ENCODE measurements around the gene KLF7.

Gene KLF7

DNA sequence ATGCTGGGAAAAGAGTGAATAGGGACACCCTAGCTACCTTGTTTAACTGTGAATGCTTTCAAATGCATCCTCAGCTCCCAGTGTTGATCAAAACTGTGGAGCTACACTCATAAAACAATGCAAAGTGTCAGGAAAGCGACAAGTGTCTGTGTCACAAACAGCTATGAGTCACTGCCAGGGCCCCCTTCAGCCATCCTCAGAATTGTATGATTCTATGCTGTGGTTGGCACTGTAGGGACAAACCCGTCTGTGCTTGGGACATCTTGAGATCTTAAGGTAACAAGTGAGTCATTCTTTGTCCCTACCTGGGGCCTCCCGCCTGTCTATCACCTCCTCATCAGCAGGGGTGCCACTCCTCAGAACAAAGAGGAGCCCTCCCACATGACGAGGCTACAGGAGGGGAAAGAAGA, 42.4 kb downstream of the KLF7 start:
- DNase-seq = no peak

- no peak for DNase-seq
These were observed 43.0 kb downstream of the KLF7 start for GRCh38 chr2:207122651-207123334.

GRCh38 chr2:207121784-207122183, 44.0 kb downstream of the KLF7 start:
- DNase-seq = no peak

GRCh38 chr2:207119048-207119447, 46.7 kb downstream of the KLF7 start:
- no peak for DNase-seq

DNA sequence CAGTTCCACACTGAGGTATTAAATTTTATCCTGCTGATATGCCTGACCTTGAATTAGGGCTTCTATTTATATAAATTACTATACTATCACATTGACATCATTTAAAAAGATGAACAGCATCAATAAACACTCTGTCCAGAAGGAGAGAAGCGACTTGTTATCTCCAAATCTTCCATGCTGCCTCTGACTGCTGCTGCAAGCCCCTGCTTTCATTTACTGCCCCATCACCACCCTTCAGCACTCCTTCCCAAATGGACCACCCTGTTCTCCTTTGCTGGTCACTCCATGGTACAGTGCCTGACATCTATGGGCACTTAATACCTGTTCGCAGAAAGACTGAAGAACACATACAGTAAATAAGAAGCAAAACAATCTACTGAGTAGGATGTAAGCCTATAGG, 48.1 kb downstream of the KLF7 start:
- DNase-seq = no peak

DNA sequence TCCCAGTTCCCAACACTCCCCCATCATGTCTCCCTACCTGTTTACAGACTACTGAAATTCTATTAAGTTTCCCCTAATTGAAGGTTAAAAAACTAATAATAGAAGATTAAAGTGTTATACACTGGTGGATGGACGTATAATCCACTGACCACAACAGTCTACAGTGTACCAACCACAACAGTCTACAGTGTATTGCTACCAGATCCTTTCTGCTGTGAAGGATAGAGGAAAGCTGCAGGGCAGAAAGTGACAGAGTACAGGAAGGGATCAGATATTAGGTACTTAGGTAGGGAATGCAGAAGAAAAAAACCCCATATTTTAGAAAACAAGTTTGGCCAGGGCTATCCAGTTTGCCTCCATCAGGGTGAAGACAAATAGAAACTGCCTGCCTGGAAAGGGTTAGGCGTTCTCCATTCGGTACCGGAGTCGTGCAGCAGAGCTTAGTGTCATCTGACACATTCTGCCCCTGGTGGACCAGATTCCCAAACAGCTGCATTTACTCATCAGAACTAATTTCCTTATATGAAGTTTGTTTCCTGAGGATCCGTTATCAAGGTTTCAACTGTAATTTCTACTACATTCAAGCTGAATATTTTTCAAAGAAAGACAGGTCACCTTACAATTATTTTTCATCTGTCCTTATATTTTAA, 49.9 kb downstream of the KLF7 start:
- no peak for DNase-seq

DNA sequence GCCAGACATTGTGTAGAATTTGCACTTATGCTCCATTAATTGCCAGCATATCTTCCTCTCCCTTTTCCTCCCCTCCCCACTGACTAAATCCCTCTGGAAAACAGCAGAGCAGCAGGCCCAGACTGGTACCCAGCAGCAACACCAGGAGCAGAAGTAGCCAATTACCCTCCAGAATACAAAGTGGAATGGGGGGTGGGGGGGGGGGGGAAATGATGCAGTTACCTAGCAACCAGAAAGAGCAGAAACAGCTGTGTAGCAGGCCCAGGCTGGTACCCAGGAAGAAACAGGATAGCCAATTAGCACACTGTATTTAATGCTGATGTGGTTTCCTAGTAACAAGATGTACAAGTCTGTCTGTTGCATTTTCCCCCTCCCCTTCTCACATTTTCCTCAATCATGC, 52.3 kb downstream of the KLF7 start:
- DNase-seq = no peak

GRCh38 chr2:207112785-207113184, 53.0 kb downstream of the KLF7 start:
- DNase-seq = no peak

DNA sequence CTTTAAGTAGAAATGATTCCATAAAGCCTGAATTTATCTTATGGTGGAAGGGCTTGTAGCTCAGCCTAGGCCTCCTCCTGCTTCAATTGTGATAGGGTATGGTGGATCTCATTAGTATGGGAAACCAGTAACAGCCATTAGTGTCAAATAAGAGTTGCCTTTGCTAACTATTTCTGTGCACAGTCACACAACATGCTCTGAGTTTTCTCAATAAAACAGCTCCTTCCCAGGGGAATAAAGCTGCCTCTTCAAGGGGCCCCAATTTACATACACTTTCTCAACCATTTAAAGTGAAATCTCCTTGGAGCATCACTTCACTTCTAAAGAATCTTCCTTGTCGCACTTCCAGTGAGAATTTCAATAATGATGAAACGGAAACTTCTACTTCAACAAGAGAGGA, 53.4 kb downstream of the KLF7 start:
- DNase-seq = no peak

DNA sequence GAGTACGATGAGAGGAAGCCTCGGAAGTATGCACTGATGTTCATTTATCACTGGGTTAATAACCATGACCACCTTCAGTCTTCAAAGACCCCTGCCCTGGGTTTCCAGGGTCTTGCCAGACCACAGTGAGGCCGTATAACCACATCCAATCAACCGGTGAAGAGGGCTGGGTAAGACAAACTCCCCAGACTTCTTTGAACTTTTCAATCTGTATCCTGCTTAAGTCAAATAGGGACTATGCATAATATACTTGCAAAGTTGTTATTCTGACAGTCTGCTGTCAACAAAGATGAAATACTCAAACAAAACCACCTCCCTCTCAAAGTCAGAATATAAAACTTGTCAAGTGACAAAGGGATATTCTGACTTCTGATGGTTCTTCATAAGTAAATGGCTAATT, 54.0 kb downstream of the KLF7 start:
- DNase-seq = no peak

DNA sequence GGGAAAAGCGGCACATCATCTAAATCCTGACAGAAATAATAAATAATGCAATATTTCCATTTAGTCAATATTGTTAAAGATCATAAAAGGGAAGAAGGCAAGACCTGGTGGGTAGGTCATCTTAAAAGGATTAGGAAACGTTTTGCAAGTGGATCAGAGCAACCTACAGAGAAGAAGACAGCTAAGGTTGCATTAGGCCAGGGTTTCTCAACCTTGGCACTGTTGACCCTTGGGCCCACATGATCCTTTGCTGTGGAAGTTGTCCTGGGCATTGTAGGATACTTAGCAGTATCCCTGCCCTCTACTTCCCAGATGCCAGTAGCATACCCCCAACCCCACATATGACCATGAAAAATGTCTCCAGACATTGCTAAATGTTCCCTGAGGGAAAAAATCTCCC, 55.0 kb downstream of the KLF7 start:
- no peak for DNase-seq

GRCh38 chr2:207110310-207110709, 55.4 kb downstream of the KLF7 start:
- no peak for DNase-seq

- DNase-seq = no peak
These were observed 56.0 kb downstream of the KLF7 start for GRCh38 chr2:207109768-207110167.

DNA sequence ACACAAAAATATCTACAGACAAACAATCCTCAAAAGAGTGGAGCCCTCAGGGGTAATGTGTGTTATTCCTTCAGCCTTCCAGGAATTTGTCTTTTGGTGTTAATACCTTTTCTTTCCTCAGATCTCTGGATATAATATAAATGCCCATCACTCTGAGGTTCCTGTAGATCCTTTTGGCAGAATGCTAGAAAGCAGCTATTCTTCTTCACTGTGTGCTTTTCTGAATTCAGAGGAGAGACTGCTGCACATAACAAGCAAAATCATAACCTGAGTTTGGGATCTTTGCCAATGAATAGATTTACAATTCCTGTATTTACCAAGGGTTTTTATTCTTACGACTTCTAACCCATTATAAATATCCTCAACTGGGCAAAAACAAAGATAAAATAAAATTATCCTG, 57.3 kb downstream of the KLF7 start:
- no peak for DNase-seq

DNA sequence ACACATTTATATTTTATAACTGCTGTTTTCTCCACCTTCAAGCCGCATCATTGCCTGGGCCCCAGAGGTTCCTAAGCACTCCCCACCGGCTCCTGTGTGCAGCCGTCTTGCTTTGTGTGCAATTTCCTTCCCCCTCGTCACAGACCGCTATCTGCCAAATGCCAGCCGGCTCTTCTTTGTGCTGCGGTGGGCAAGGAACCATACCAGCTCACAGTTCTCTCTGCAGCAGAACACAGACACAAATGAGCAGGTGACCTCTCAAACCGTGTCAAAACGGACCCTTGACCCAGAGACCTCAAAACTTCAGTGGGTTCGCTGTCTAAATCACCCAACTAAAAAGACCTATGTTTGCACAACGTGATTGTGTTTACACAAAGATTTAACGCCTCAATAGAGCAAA, 58.2 kb downstream of the KLF7 start:
- peak; percentile 41 for DNase-seq

DNA sequence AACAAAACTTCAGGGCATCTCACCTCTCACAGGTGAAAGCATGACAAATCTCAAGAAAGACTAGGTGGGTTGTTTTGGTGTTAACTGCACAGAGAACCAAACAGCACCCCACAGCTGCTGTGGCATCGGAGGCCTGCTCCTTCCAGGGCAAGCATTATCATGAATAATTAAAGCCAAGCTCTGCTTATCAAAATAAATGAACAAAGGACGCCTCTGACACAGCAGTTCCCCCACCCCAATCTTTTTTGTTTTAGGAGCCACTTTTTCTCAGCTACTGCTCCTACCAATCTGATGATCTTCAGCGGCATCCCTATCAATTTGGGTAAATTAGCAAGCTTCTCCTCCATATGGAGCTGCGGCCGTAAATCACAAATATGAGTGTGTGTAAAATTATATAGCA, 58.6 kb downstream of the KLF7 start:
- no peak for DNase-seq

DNA sequence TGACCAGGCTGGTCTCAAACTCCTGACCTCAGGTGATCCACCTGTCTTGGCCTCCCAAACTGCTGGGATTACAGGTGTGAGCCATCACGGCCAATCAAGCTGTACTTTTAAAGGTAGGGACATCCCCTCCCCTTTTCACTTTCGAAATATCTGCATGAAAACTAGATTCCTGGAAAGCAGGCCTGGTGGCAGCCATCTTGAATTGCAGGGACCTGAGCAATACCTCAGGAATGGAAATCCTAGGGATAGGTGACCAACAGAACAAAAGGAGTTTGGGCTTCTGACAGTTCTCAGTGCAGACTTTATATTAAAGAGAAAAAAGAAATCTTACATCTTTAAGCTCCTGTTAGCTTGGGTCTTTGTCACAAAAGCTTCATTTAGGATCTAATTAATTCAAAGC, 62.6 kb downstream of the KLF7 start:
- DNase-seq = no peak

GRCh38 chr2:207101984-207102383, 63.8 kb downstream of the KLF7 start:
- no peak for DNase-seq

GRCh38 chr2:207097278-207097677, 68.5 kb downstream of the KLF7 start:
- DNase-seq = no peak

- DNase-seq = no peak
These were observed 69.8 kb downstream of the KLF7 start for GRCh38 chr2:207095963-207096362.

- no peak for DNase-seq
These were observed 72.5 kb downstream of the KLF7 start for GRCh38 chr2:207093234-207093633.

- DNase-seq = no peak
These were observed 72.9 kb downstream of the KLF7 start for GRCh38 chr2:207092818-207093217.

DNA sequence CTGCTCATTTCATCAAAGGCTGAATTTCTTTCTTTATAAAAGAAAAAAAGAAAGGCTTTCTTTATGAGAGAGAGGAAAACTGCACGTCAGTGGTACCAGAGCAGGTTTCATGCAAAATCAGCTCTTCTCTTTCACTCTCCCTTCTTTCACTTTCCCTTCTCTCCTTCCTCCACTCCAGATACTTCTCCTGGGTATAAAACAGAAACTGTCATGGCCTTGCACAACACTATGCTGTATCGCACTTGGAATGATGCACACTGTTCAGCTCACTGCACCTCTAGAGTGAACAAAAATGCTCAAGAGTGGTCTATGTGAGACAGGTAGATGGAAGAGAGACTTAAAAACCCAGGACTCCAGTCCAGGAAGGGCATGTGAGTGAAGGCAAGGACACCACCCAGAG, 73.8 kb downstream of the KLF7 start:
- DNase-seq = no peak

DNA sequence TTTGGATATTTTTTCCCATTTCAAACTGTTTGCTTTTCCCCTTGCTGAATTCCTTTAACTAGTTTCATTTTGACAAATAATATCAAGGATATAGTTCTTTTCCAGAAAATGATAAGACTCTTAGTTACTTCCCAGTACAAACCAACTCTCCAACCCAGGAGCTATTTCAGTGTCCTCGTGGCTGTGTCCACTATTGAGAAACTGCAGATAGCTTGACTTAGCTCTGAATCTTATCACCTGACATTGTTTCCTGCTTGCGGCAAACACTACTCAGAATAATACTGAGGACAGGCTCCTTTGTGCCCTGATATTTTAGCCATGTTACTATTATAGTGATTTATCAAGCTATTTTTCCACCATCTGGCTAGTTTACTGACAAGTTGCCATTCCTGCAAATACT, 74.6 kb downstream of the KLF7 start:
- DNase-seq = no peak

- no peak for DNase-seq
These were observed 75.4 kb downstream of the KLF7 start for GRCh38 chr2:207090389-207090788.

Measured in NCI-H774 (cell line).